Astrocyte (in vitro differentiated cells and primary cell): ENCODE results near the gene SPOCK2.

ENCODE experiments used
- CTCF ChIP-seq: IDR thresholded peaks from 2 replicates; pipeline ENCODE4 v1.5.1; 2011; ENCODE audit warnings: low read depth, mild to moderate bottlenecking, inconsistent platforms, low read length, moderate library complexity; ENCODE audit not compliant: insufficient read depth
- EZH2 ChIP-seq: IDR thresholded peaks from 2 replicates; pipeline ENCODE4 v1.6.1; 2012; ENCODE audit warnings: mild to moderate bottlenecking, low read length, inconsistent platforms; ENCODE audit not compliant: insufficient read depth

GRCh38 chr10:72122221-72122620 lies 33.9 kb upstream of the SPOCK2 start:
- TF ChIP-seq CTCF, result no peak
- no peak for TF ChIP-seq EZH2
